Activated T-helper 2 cell treated with anti-CD3 and anti-CD28 coated beads, Interferon-gamma antibody, Interleukin-2, Interleukin-4, amounts not matched to agents 10 μg/mL and 5 μg/mL and 100 μg/mL, durations not matched to agents 14 hours and 24 hours and 36 hours (primary cell): Measurements from ENCODE around the gene PDPN. TPM values are rescaled to one million over a fixed set of nuclear protein-coding genes. Genes with fewer than 3 reads are reported as not detected.

Experiments used
- DNase-seq: peaks from one replicate; pipeline ENCODE4 v3.0.0; 2021; ENCODE audit warnings: low spot score
- H3K27ac Mint-ChIP-seq: one replicate; pipeline ENCODE4 v1.8.0; 2021; ENCODE audit warnings: mixed read lengths
- H3K27me3 Mint-ChIP-seq: one replicate; pipeline ENCODE4 v1.8.0; 2021; ENCODE audit warnings: low read depth, mixed read lengths
- H3K36me3 Mint-ChIP-seq: one replicate; pipeline ENCODE4 v1.8.0; 2021; ENCODE audit warnings: low read depth, mixed read lengths
- H3K4me1 Mint-ChIP-seq: one replicate; pipeline ENCODE4 v1.8.0; 2021; ENCODE audit warnings: low read depth, mixed read lengths
- H3K4me3 Mint-ChIP-seq: one replicate; pipeline ENCODE4 v1.8.0; 2021; ENCODE audit warnings: low read depth, mild to moderate bottlenecking, moderate library complexity, mixed read lengths
- H3K9me3 Mint-ChIP-seq: one replicate; pipeline ENCODE4 v1.8.0; 2021; ENCODE audit warnings: mixed read lengths
- intact Hi-C: fragments of 100-400 bp; cut with micrococcal nuclease; formaldehyde crosslinking; loops from one replicate; pipeline ENCODE4 v1.15.1; 2023
- total RNA-seq: library from RNA; stranded (reverse); gene quantifications from 2 replicates; pipeline ENCODE4 v1.2.3, GENCODE V29; 2022

Gene PDPN
- total RNA-seq, 1 donor from 2014 or later, result not detected

DNA sequence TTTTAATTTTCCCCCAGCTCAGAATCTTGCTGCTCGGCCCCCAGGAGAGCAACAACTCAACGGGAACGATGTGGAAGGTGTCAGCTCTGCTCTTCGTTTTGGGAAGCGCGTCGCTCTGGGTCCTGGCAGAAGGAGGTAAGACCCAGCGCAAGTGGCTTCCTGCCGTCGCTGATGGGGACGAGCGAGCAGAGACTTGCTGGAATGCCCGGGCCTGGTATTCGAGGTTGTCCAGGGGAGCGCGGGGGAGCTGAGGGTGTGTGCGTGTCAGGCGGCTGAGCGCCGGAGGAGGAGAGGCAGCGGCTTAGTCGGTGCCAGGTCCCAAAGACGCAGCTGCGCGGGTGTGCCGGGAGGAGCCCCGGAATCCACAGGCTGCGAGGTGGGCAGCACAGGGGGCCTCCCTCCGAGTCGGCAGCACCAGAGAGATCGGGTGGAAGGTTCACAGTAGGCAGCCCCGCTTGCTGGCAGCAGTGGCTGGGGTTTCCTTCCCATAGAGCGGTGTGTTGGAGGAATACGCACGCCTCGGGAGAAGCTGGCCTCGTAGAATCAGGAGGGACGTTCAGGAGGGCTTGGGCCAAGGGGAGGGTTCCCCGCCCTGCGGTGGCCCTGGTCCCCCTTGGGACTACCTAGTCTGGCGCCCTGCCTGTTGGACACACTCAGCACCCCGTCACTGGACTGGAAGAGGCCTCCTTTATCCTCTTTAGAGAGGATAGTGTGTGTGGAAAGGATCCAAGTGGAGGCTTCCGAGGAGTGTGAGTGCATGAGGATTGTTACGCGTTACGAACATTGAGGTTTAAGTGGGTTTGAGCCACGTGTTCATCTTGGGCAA, 547 bp downstream of the PDPN start:
- intact Hi-C loops, result no loop called here
- no peaks in the 10 kb centered on the region for H3K9me3 Mint-ChIP-seq
- no peaks in the 10 kb centered on the region for H3K36me3 Mint-ChIP-seq
- no peaks in the 10 kb centered on the region for H3K4me1 Mint-ChIP-seq
- no peak overlapping the region for H3K27ac Mint-ChIP-seq
- no peak overlapping the region for H3K4me3 Mint-ChIP-seq
- DNase-seq, result no peak
- peaks cover 48% of the 10 kb centered on the region for H3K27me3 Mint-ChIP-seq

DNA sequence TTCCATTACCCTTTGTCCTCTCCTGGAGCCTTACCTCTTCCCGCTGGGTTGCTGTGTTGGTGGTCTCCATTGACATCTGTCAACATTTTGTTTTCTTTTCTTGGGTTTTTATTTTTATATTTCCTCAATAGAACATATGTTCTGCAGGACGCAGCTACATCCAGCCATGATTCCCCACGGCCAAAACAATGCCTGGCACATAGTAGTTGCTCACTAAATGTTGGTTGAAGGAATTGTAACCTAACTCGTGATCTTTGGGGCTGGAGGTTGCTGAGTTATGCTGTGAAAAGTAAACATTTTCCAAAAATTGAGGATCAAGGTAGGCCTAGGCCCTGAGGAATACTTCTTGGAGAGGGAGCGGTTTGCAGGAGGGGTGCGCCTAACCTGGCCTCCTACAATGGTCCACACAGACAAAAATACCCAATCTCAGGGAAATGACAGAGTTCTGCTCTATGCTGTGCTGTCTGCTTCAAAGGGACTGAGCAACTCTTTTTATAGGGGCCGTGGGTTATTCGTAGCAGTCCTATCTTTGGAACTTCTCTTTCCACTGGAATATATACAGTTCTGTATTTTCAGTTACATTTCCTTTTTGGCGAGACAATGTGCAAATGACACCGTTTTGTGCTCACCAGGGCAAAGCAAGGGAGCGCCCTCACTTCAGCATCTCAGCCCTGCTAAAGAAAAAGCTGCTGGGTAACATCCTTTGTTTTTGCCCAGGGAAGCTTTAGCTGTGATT, 1.4 kb downstream of the PDPN start:
- H3K36me3 Mint-ChIP-seq, result no peaks in the 10 kb centered on the region
- no peak for DNase-seq
- no peaks in the 10 kb centered on the region for H3K9me3 Mint-ChIP-seq
- H3K27ac Mint-ChIP-seq, result no peak overlapping the region
- H3K4me3 Mint-ChIP-seq, result no peak overlapping the region
- peaks cover 48% of the 10 kb centered on the region for H3K27me3 Mint-ChIP-seq
- intact Hi-C loops, result no loop called here
- no peaks in the 10 kb centered on the region for H3K4me1 Mint-ChIP-seq

DNA sequence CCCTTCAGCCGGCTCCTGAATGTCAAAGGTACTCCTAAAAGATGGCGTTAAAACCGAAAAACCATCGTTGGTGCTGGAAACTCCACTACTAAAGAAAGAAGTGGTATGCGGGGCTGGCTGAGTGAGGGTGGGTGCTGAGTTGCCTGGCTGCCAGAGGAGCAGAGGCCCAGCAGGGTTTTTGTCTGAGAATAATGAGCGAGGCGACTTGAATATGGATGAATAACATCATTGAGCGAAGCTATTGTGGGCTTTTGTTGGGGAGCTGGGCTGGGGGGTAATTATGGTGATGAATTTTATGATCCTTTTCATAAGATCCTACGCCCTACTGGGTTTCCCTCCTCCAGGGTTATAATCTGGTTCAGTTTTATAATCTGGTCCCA, 2.0 kb downstream of the PDPN start:
- intact Hi-C loops, result no loop called here
- no peak overlapping the region for H3K4me3 Mint-ChIP-seq
- DNase-seq, result no peak
- H3K4me1 Mint-ChIP-seq, result no peaks in the 10 kb centered on the region
- H3K27me3 Mint-ChIP-seq, result peaks cover 48% of the 10 kb centered on the region
- H3K36me3 Mint-ChIP-seq, result no peaks in the 10 kb centered on the region
- H3K9me3 Mint-ChIP-seq, result no peaks in the 10 kb centered on the region
- no peak overlapping the region for H3K27ac Mint-ChIP-seq

DNA sequence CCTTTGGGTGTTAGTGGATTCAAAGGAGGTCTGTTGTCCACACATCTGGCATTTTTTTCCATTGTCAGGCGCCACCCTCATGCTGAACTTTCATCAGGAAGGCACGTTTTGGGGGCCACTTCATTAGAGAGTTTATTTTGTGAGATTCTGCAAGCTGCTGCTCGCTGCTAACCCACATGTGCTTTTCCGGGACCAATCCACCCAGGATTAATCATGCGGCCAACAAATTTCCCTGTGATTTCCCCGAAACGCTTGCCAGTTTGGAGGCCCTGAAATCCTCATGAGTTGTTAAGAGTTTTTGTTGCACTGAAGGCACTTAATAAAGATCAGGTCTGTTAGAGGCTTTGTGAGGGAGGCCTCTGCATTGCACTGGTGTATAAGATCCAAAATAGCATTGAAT, 2.4 kb downstream of the PDPN start:
- Mint-ChIP-seq H3K27me3 (peaks cover 47% of the 10 kb centered on the region), H3K9me3 (no peaks in the 10 kb centered on the region), H3K4me1 (no peaks in the 10 kb centered on the region), H3K27ac (no peak overlapping the region), H3K4me3 (no peak overlapping the region), H3K36me3 (no peaks in the 10 kb centered on the region)
- intact Hi-C loops, result no loop called here
- no peak for DNase-seq

DNA sequence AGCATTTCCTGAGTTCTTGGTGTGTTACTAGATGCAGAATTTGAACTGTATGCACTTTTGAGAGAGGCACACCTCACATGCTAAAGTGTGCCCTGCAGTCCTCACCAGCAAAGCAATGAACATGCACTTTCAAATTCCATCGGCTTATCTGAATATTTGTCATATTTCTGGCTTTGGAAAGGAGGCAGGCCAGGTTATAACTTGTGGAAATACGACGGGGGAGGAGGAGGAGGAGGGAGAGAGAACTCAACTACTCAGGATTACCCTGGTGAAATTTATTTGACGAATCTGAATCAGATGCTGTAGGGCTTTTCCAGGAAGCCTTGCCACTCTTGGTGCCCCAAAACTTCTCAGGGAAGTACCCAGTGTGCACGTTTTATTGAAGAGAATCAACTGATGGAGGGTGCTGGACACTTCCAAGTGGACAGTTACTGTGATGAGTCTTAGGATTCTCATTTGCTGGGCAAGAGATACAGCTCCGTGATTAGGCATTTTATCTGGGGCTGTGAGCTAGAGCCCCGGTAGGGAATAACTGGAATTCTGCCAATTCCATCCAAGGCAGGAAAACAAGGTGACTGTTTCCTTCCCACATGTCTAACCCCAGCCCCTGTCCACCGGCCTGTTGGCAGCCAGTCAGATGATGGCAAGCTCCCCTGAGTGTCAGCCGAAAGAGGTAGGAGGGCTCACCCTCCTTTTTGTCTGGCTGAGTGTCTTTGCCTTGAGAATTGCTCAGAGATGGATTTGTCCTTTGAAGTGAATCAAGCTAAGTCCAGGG, 3.8 kb downstream of the PDPN start:
- no peak for DNase-seq
- Mint-ChIP-seq H3K27me3 (peaks cover 37% of the 10 kb centered on the region), H3K27ac (no peak overlapping the region), H3K9me3 (no peaks in the 10 kb centered on the region), H3K4me1 (no peaks in the 10 kb centered on the region), H3K4me3 (no peak overlapping the region), H3K36me3 (no peaks in the 10 kb centered on the region)
- intact Hi-C loops, result no loop called here

DNA sequence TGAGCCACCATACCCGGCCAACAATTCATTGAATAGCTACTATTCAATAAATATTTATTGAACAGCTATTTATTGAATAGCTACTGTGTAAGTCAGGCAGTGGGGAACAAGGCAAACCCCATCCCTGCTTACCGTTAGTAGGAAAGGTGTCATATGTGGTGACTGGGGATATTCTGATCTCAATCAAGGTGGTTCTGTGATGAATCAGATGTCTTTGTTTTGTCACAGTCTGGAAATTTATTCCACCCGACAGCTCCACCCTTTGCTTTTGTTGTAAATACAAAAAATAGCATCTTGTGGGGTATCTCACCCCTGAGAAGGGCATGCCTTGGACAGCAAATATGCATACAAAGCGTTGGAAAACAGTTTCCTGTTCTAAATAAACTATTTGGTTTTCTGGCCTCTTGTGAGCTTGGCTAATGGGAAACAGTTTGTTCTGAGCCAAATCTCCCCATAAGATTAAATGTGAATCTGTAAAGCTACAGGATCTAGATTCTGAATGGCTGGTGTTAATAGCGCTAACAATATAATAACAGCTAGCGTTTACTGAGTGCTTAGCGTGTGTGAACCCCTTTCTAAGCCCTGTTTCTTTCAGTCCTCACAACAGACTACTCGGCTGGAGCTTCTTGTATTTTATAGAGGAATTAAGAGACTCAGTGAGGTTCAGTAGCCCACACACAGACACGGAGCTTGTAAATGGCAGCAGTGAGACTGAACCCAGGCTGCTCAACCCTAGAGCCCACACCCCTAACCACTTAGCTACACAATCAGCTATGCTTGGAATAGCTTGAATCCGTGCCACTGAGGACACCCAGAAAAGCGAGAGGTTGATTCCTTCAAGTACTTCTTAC, 5.5 kb downstream of the PDPN start:
- no peak overlapping the region for H3K27ac Mint-ChIP-seq

DNA sequence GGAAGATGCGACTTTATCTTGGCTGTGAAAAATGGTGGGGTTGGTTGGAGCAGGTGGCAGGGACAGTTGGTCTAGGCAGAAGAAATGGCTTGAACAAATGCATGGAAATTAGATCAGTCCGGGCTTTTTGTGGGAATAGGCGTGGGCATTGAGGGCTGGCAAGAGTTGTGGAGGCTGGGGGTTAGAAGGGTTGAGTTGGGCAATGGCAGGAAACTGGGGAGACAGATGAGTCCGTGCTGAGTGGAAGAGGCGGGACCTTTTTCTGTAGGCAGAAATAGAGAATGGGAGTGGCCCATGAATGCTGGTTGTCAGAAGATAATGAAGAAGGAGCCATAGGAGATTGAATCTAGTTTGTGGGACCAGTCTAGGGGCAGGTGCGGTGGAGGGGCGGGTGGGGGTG, 6.9 kb downstream of the PDPN start:
- H3K9me3 Mint-ChIP-seq, result no peaks in the 10 kb centered on the region
- intact Hi-C loops, result no loop called here
- no peak overlapping the region for H3K4me3 Mint-ChIP-seq
- DNase-seq, result no peak
- H3K4me1 Mint-ChIP-seq, result no peaks in the 10 kb centered on the region
- H3K27ac Mint-ChIP-seq, result no peak overlapping the region
- no peaks in the 10 kb centered on the region for H3K36me3 Mint-ChIP-seq
- H3K27me3 Mint-ChIP-seq, result peaks cover 12% of the 10 kb centered on the region

More for the DNA sequence above, 5.5 kb downstream of the PDPN start:
- H3K4me3 Mint-ChIP-seq, result no peak overlapping the region
- no peak for DNase-seq
- H3K36me3 Mint-ChIP-seq, result no peaks in the 10 kb centered on the region
- H3K9me3 Mint-ChIP-seq, result no peaks in the 10 kb centered on the region
- H3K4me1 Mint-ChIP-seq, result no peaks in the 10 kb centered on the region
- peaks cover 24% of the 10 kb centered on the region for H3K27me3 Mint-ChIP-seq
- intact Hi-C loops, result no loop called here

- DNase-seq, result no peak
- no peaks in the 10 kb centered on the region for H3K4me1 Mint-ChIP-seq
- intact Hi-C loops, result no loop called here
- H3K27ac Mint-ChIP-seq, result no peak overlapping the region
- no peaks in the 10 kb centered on the region for H3K9me3 Mint-ChIP-seq
- H3K4me3 Mint-ChIP-seq, result no peak overlapping the region
- H3K36me3 Mint-ChIP-seq, result no peaks in the 10 kb centered on the region
- H3K27me3 Mint-ChIP-seq, result no peaks in the 10 kb centered on the region
Observed at GRCh38 chr1:13593511-13594131, 10.0 kb downstream of the PDPN start.

DNA sequence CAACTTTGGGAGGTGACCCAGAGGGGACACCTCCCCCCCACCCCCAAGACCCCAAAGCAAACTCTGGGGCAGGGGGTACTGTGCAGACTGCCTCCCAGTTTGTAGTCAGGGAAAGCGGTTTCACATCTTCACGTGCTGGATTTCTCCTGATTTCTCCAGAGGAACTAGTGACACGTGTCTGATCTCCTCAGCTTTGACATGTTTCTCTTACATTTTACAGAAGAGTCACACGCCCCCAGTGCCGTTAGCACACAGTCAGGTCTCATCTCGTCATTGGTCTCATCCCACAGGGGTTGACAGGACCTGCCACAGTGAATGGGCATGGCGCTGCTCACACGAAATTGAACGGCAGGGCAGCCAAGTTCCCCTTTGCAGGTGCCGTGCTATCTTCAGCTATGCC, 11.8 kb downstream of the PDPN start:
- Mint-ChIP-seq H3K36me3 (no peaks in the 10 kb centered on the region), H3K4me1 (no peaks in the 10 kb centered on the region), H3K27ac (no peak overlapping the region), H3K27me3 (no peaks in the 10 kb centered on the region), H3K9me3 (no peaks in the 10 kb centered on the region), H3K4me3 (no peak overlapping the region)
- intact Hi-C loops, result no loop called here
- DNase-seq, result no peak

GRCh38 chr1:13597166-13597565, 13.5 kb downstream of the PDPN start:
- Mint-ChIP-seq H3K36me3 (no peaks in the 10 kb centered on the region), H3K27ac (no peak overlapping the region), H3K4me1 (no peaks in the 10 kb centered on the region), H3K27me3 (no peaks in the 10 kb centered on the region), H3K9me3 (no peaks in the 10 kb centered on the region), H3K4me3 (no peak overlapping the region)
- no peak for DNase-seq
- intact Hi-C loops, result no loop called here

- Mint-ChIP-seq H3K4me1 (no peaks in the 10 kb centered on the region), H3K36me3 (no peaks in the 10 kb centered on the region), H3K4me3 (no peak overlapping the region), H3K27ac (no peak overlapping the region), H3K27me3 (no peaks in the 10 kb centered on the region), H3K9me3 (no peaks in the 10 kb centered on the region)
- no peak for DNase-seq
- intact Hi-C loops, result no loop called here
Observed at GRCh38 chr1:13600762-13601453, 17.3 kb downstream of the PDPN start.
